IPS DF 4.7 (cell line): ENCODE data around the gene NUP93.

Source experiments
- DNase-seq: peaks from one replicate; pipeline ENCODE4 v3.0.0-alpha.2; 2013; ENCODE audit warnings: low spot score; ENCODE audit errors: extremely low read depth

The NUP93 gene

GRCh38 chr16:56729735-56730662 is at the start of gene NUP93:
TSS of gene NUP93 (plus strand) at chr16:56730129. CDS start at chr16:56748248, 18,119 bp downstream.
- no peak for DNase-seq

- DNase-seq: no peak
Measured at GRCh38 chr16:56681939-56682702, 47.8 kb upstream of the NUP93 start, which contains the start of gene MT1X. TSS of gene MT1X (plus strand) at chr16:56682470. CDS start at chr16:56682541, 71 bp downstream.

- no peak for DNase-seq
Measured at GRCh38 chr16:56682703-56683397, 47.1 kb upstream of the NUP93 start.

DNA sequence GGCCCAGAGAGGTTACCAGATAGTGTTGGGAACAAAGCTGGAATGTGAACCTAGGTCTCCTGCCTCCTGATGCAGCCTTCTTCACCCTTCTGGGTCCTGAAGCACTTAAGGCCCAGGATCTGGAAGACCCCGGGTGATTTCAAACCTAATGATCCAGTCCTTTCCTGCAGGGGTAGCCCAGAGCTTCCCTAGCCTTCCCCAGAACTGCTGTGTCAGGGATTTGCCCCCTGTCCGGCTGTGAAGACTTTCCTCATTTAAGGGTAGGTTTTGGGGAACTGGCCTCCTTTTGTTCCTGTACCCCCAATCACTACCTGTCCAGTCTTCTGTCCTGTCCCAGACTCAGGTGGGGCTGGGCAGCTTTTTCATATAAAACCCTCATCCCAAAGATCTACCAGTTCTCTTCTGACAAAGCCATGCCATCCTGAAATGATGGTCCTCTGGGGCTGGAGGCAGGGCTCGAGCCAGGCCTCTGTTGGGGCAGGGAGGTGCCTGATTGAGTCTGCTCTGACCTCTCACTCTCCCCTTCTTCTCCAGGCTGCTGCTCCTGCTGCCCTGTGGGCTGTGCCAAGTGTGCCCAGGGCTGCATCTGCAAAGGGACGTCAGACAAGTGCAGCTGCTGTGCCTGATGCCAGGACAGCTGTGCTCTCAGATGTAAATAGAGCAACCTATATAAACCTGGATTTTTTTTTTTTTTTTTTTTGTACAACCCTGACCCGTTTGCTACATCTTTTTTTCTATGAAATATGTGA is 46.3 kb upstream of the NUP93 start:
- no peak for DNase-seq

DNA sequence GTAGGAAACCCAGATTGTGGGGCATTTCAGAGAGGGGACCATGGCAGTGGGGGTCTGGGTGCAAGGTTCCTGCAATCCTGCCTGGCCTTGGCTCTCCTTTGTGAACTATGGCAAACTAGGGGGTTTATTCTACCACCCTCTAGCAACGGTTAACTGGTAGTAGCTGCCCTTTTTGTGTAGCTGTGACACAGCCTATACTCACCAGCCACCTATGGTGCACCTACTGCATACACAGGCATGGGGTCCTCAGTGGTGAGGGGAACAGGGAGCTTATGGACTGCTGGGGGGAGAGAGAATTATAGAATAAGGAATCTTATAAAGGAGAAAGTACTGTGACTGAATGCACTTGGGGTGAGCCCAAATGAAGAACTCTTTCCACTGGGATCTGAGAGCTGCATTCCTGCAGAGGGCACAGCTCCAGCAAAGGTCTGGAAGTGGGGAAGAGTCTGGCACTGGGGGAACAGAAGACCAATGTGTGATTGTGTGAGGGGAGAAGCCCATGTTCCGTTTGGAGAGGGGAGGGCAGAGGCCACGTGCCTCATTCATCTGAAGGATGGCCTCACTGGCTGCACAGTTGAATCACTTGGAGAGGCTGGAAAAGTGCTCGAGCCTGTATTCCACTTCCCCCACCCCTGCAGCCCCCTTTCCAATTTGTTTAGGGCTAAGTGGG is 45.5 kb upstream of the NUP93 start:
- no peak for DNase-seq

- no peak for DNase-seq
Measured at GRCh38 chr16:56684926-56685590, 44.9 kb upstream of the NUP93 start.

DNA sequence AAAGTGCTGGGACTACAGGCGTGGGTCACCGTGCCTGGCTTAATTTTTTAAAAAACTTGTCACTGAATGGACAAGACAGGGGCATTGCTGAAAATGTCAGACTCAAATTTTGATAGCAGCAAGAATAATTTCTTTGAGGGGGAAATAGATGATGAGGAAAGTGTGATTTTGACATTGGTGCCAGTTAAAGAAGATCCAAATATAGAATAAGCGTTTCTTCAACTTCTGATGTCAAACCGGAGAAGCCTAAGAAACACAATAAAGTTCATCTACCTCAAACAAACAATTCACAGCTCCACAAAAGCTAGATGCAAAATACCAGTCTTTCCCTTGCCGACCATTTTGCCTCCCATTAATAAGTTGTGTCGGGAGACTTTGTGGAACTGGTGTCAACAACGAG is 43.2 kb upstream of the NUP93 start:
- no peak for DNase-seq

GRCh38 chr16:56688762-56689161 is 41.2 kb upstream of the NUP93 start:
- no peak for DNase-seq

DNA sequence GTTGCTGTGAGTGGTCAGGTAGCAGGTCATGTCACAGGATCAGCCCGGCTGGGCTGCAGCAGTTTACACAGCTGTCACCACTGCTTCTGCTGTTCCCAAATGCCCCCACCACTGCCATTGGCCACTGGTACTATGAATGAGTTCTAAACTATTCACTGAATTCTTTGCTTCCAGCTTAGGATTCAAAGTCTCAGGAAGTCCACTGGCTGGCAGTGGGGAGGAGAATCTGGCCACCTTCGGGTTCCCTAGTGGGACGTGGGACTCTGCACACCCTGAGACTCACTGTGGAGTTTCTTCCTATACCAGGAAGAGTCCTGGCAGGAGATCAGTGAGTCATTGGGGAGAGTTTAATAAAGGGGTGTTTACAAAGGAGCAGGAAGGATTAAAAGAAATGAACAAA is 40.8 kb upstream of the NUP93 start:
- DNase-seq: no peak

DNA sequence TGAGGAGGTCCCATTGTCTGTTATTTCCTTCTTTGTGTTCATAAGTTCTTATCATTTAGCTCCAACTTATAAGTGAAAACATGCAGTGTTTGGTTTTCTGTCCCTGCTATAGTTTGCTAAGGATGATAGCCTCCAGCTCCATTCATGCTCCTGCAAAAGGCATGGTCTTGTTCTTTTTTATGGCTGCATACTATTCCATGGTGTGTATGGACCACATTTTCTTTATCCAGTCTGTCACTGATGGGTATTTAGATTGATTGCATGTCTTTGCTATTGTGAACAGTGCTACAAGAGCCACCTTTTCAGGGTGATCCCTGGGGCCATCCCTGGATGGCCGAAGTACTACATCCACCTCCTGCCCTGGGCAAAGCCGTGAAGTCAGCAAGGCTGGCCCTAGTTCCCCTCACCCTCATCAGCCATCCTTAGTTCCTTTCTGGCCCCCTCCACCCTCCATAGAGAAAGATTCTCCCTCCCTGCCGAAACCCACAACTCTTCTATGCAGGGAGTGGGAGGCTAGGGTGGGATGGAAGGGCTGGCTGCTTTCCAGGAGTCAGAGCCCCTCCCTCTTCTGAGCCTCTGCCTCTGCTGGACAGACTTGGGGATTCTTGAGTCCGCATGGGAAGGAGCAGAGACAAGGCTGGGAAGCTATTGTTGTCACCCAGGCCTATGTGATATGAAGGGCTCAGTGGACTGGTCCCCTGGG is 39.4 kb upstream of the NUP93 start:
- DNase-seq: no peak

DNA sequence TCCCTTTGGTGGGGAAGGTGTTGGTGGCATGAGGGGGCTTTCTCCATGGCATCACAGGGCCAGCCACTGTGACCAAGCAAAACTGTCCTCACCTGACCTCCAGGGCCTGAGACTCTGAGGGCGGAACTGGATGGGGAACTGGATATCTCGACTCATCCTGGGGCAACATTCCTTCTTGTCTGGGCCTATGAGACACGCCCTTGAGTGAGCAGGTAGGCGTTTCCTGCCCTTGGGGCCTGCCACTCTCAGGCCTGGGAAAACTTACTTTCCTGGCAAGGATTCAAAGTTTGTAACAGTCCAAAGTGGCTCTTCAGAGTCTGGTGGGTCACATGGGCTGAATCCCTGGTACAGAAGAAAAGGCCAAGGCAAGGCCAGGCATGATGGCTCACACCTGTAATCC is 38.0 kb upstream of the NUP93 start:
- no peak for DNase-seq

- DNase-seq: no peak
Measured at GRCh38 chr16:56695246-56695645, 34.7 kb upstream of the NUP93 start.

GRCh38 chr16:56697456-56698155 is 32.3 kb upstream of the NUP93 start:
- no peak for DNase-seq

GRCh38 chr16:56700195-56700594 is 29.7 kb upstream of the NUP93 start:
- DNase-seq: no peak

- DNase-seq: no peak
Measured at GRCh38 chr16:56700631-56701030, 29.3 kb upstream of the NUP93 start.

GRCh38 chr16:56701534-56701933 is 28.4 kb upstream of the NUP93 start:
- DNase-seq: no peak

DNA sequence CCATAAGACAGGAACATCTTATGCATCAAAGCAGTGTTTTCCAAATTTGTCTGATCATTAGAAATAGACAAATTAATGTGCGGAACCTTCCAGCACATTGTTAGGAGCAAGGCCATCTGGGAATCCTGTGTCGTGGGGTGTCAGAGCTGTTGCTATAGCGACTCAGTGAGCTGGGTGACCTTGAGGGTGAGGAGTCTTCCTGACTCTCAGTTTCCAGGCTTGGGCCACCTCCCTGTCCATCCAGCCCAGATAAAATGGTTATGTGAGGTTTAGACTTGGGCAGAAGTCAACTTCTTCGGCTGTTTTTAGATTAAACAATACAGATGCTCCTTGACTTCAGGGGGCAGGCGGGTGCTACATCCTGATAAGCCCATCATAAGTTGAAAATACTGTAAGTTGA is 27.1 kb upstream of the NUP93 start:
- DNase-seq: no peak

GRCh38 chr16:56708525-56709442 is 21.1 kb upstream of the NUP93 start:
- no peak for DNase-seq
